NCI-H526 (cell line): ENCODE data around the gene OR2C3.
"Not testable (repeated sequence)": the region's sequence is repeated elsewhere in the genome, so short reads cannot be mapped to it uniquely, and the experiment has no call there.

Source experiments
- DNase-seq, 2 experiments: peaks; one replicate each; lab custom pipeline; 2025; lab: John Stamatoyannopoulos, UW

OR2C3 gene

GRCh38 chr1:247536340-247536739, at the start of gene OR2C3:
OR2C3 (minus strand) TSS chr1:247536440; CDS start chr1:247532511, 3,929 bp downstream.
- DNase-seq, result no peak

DNA sequence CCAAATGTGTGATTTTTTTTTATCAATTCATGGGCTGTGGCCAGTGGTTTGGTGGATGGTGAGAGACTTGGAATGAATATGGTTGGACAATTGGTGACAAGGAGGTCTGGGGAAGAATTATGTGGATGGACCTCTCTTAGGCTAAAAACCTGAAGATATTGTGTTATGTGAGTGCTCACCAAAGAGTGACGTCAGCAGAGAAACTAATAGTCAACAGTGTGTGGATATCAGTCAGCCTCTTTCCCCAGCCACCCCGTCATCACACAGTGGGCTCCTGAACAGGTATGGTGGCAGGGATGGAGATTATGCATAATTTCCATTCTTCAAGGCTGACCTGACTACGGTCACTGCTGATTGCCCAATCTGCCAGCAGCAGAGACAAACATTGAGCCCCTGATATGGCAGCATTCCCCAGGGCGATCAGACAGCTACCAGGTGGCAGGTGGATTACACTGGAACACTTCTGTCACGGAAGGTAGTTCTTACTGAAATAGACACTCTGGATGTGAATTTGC, 42.8 kb upstream of the OR2C3 start:
- no peak for DNase-seq

- DNase-seq, result peak in 1 of 2 experiments; percentile 8
Observed at GRCh38 chr1:247576514-247576913, 40.3 kb upstream of the OR2C3 start.

DNA sequence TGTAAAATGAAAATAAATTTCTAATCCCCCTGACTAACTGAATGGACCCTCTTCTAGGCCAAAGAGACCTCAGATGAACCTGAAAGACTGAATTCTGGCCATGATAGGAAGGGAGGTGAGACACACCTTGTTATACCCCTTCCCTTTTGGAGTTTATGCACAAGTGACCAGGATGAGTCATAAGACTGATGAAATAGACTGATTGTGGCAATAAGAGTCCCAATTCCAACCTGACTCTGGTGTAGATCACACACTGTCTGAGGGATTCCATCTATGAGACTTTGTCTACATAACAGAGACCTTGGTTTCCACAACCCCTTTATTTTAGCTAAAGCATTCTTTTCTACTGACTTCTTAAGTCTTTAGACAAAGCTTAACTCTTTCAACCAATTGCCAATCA, 38.4 kb upstream of the OR2C3 start:
- DNase-seq, result no peak

DNA sequence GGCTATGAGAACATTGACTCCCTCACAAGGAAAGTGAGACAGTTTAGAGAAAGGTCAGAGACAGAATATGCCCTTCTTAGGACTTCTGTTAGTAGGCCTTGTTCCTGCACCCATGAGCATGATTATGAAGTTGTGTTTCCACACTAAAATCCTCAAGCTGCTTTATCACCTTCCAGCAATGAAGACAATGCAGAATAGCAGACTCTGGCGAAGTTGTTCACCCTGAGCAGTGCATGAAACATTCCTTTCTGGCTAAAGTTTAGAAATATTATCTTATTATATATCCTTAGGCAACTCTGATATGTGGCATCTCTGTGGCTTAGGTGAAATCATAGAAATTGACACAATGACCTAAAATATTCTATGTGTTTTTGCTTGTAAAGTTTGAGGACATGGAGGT, 38.0 kb upstream of the OR2C3 start:
- DNase-seq, result no peak

DNA sequence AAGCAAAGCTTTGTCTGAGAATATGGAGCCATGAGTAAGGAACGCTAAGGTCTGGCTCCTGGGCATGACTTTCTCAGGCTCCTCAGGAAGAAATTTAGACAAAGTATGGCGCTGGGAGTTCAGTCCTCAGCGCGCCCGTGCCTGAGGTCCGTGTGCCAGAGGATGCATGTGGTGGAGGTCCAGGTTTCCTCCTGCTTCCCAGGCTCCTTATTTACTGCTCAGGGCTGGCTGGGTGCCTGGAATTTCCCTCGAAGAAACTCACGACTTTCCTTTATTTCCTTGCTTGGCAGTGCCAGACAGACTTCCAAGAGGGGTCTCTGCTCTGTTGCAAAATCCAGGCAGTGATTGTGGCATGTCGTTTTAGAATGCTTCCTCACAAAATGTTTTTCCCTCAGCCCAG, 26.0 kb upstream of the OR2C3 start:
- no peak for DNase-seq

DNA sequence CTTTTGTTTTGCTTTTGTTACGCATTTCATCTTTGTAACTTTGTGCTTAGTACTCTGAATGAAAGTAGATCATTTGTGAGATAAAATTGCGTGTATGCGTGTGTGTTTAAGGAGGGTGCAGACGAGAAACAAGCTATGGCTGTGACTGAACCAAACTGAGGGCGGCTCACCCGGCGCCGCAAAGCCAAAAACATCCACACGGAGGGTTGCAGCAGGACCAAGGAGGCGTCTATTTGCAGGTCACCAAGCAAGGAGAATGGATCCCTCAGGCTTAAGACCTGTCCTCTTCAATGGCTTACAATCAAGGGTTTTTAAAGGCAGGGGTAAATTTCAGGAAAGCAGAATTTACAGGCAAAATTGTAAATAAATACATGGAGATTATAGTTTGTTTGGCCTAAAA, 25.5 kb upstream of the OR2C3 start:
- no peak for DNase-seq

- DNase-seq, result no peak
Observed at GRCh38 chr1:247557926-247558674, 21.9 kb upstream of the OR2C3 start.

DNA sequence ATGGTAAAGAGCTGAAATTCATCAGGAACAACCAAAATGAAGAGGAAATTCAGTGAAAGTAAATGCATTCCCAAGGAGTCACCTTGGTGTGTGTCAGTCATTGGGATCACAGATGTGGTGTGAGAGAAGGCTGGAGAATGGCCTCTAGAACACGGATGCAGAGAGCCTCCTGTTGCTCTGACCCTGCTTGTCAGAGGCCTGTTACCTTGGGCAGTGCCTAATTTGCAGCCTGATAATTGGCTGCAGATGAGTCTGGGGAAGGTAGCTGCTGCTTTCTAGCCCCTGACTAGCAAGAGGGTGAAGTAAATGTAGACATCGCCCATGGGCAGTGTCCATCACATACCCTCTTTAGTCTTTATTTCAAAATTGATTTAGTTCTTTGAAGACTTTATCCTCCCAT, 16.0 kb upstream of the OR2C3 start:
- DNase-seq, result no peak

DNA sequence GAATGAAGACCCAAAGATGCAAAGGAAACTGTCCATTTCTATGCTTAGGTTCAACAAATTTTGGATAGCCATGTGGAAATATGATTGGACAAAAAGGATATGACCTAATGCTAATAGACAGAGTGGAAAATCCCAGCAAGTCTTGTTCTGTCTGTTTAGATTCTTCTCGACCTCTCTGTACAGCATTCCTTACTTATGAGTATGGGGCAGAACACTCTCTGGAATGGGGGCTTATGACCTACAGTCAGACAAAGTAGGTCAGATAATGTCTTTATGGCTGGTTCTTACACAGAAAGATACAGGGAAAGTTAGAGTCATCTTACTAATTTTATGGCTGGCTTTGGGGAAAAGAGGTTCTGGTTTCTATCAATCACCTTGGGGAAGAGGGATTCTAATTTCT, 15.5 kb upstream of the OR2C3 start:
- no peak for DNase-seq

GRCh38 chr1:247548769-247549182, 12.5 kb upstream of the OR2C3 start, which contains the start of gene GCSAML:
GCSAML (plus strand) TSS chr1:247549134; CDS start chr1:247549192, 58 bp downstream.
- DNase-seq, result no peak

DNA sequence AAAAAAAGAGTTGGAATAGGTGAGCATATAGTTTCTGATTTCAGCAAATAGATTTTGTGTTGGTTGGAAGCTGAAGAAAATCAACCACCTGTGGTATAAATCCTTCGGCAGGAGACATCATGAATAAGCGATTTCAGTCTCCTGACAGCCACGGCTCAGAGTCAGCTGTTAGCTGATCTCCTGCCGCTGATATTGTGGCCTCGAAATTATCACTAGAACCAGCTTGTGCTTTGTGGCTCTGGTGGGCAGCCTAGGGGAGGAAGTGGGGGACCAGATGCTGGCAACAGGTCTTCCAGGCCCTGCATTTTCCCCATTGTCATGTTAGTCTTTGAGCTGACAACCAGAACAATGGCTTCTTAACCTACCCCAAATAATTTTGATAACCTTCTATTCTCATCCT, 11.9 kb upstream of the OR2C3 start:
- DNase-seq, result no peak

DNA sequence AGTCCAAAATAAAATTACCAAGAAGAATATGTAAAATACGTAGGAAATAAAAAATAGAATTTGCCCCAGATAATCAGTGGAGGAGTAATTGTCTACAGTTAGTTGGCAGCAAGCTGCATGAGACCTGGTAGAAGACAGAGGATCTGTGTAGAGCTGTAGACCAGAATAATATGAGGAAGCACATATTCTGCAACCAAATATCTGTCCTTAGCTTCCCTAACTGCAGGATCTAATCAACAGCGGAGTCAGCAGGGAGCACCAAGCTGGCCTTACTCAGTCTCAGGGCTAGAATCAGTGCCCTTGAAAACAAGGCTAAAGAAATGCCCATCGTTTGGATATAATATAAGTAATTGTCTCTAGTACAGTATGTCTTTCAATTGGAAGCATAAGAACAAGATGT, 6.6 kb upstream of the OR2C3 start:
- no peak for DNase-seq

DNA sequence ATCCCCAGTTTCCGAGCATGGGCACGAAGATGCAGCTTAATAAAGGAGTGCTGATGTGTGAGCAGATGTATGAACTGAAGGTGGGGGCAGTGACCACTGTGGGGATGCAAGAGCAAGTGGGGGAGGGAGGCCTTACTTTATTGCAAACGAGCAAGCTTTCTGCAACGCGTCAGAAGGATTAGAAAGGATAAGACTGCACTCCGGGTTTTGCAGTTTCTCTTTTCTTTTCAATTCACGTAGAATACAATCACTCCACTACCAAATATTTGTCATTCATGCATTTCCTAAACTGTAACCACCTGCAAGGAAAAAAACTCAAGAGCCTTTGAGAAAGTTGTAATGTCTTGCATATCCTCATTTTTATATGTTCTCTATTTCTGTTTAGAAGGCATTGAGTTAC, 4.3 kb upstream of the OR2C3 start:
- DNase-seq, result no peak

DNA sequence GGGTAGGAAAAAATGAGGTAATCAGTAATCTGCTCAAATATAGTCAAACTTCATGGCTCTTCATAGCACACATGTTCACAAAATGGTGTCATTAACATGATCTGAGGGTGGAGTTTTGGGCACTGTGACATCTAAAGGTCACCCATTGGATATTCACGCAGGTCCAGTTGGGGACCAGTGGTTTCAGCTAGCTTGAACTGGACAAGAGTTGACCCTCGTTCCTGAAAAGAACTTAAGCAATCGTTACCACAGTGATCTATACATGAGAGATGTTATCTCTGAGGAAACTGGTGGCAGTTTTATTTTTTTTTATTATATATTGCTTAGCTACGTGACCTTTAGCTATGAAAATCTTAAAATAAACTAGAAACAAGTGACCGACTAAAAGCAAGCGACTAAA, 3.0 kb upstream of the OR2C3 start:
- no peak for DNase-seq

DNA sequence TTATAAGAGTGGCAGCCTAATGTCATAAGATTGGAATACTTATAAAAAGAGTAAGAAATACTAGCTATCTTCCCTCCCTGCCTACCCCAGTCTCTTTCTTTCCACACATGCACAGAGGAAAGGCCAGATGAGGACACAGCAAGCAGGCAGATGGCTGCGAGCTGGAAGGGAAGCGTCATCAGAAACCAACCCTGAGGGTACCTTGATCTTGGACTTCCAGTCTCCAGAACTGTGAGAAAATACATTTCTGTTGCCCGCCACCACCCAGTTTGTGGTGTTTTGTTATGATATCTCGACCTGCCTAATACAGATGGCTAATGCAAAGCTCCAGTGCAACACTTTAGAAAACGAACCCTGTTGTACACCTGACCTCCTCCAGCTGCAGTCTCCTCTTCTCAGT, 2.3 kb upstream of the OR2C3 start:
- no peak for DNase-seq

- DNase-seq, result no peak
Observed at GRCh38 chr1:247535402-247535801, 838 bp downstream of the OR2C3 start.

DNA sequence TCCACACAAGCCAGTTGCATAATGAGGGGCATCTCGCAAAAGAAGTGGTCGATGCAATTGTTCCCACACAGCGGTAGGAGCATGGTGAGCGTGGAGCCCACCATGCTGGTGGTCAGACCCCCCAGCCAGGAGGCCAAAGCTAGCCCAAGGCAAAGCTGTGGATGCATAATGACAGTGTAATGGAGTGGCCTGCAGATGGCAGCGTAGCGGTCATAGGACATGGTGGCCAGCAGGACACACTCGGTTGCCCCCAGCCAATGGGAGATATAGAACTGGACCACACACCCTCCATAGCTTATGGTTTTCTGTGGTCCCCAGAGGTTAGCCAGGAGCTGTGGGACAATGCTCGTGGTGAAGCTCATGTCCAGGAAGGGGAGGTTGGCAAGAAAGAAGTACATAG, 4.3 kb downstream of the OR2C3 start:
- DNase-seq, result no peak

GRCh38 chr1:247530785-247531184, 5.5 kb downstream of the OR2C3 start:
- no peak for DNase-seq

DNA sequence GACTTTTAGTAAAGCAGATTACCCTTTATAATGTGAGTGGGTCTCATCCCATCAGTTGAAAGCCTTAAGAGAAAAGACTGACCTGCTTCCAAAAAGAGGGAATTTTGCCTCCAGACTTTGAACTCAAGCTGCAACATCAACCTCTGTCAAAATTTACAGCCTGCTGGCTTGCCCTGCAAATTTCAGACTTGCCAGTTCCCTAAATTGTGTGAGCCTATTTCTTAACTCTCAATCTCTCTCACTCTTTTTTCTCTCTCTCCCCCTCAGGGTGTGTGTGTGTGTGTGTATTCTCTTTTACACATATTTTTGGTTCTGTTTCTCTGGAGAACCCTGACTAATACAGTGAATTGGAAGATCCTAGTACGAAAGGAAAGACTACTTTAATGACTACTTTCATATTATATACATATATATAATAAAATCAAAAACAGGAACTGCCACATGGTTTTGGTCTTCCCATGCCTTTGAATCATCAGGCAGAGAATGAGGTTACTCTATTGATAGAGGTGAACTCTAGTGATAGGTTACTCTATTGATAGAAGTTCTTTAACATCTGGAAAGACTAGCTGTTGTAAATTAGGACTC, 6.4 kb downstream of the OR2C3 start:
- no peak for DNase-seq

- no peak for DNase-seq
Observed at GRCh38 chr1:247528812-247529474, 7.3 kb downstream of the OR2C3 start.

DNA sequence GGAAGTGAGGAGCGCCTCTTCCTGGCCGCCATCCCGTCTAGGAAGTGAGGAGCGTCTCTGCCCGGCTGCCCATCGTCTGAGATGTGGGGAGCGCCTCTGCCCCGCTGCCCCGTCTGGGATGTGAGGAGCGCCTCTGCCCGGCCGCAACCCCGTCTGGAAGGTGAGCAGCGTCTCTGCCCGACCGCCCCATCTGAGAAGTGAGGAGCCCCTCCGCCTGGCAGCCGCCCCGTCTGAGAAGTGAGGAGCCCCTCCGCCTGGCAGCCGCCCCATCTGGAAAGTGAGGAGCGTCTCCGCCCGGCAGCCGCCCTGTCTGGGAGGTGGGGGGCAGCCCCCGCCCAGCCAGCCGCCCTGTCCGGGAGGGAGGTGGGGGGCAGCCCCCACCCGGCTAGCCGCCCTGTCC, 14.4 kb downstream of the OR2C3 start:
- not testable (repeated sequence) for DNase-seq

DNA sequence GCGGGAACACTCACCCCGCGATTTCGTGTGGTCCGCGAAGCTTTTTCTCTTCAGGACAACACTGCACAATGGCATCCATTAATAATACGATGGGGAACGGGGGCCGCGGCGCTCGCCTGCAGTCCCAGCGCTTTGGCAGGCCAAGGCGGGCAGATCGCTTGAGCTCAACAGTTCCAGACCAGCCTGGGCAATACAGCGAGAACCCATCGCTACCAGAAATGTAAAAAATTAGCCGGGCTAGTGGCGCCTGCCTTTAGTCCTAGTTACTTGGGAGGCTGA, 17.7 kb downstream of the OR2C3 start:
- no peak for DNase-seq
